ENCODE results near the gene G6PC3.
A peak's percentile ranks its signal among the peaks of the same experiment; 100 is the strongest.
"Not testable (repeated sequence)": the region's sequence is repeated elsewhere in the genome, so short reads cannot be mapped to it uniquely, and the experiment has no call there.

Gene G6PC3

GRCh38 chr17:44070455-44071197 lies at the start of gene G6PC3:
TSS of gene G6PC3 (plus strand) at chr17:44070735. CDS start at chr17:44070966, 231 bp downstream.
- H3K27me3 ChIP-seq (ENCODE audit: insufficient read depth, low read length) = no peaks in the 10 kb centered on the region
- peaks cover 10% of the 10 kb centered on the region for H3K4me1 ChIP-seq (ENCODE audit: insufficient read depth, low read length)
- no peaks in the 10 kb centered on the region for H3K9me3 ChIP-seq (ENCODE audit: low read length)
- H3K4me3 ChIP-seq (ENCODE audit: low read length) = peak within 1 kb of the TSS; percentile 67
- peaks cover 22% of the 10 kb centered on the region for H3K36me3 ChIP-seq (ENCODE audit: insufficient read depth, low read length)
- H2AFZ ChIP-seq (ENCODE audit: low read depth, low read length) = no peak within 1 kb of the TSS

- not testable (repeated sequence) for H2AFZ ChIP-seq (ENCODE audit: low read depth, low read length); H3K27me3 ChIP-seq (ENCODE audit: insufficient read depth, low read length); H3K9me3 ChIP-seq (ENCODE audit: low read length); H3K4me1 ChIP-seq (ENCODE audit: insufficient read depth, low read length); H3K4me3 ChIP-seq (ENCODE audit: low read length)
- peaks cover 19% of the 10 kb centered on the region for H3K36me3 ChIP-seq (ENCODE audit: insufficient read depth, low read length)
Measured at GRCh38 chr17:44021227-44021626, 49.3 kb upstream of the G6PC3 start.

- H3K9me3 ChIP-seq (ENCODE audit: low read length) = no peaks in the 10 kb centered on the region
- H3K4me3 ChIP-seq (ENCODE audit: low read length) = no peak overlapping the region
- no peaks in the 10 kb centered on the region for H3K4me1 ChIP-seq (ENCODE audit: insufficient read depth, low read length)
Measured at GRCh38 chr17:44022246-44022645, 48.3 kb upstream of the G6PC3 start.

GRCh38 chr17:44023545-44024270 lies 46.8 kb upstream of the G6PC3 start:
- Histone ChIP-seq H3K27me3 (ENCODE audit: insufficient read depth, low read length) (no peaks in the 10 kb centered on the region), H2AFZ (ENCODE audit: low read depth, low read length) (no peak overlapping the region), H3K9me3 (ENCODE audit: low read length) (no peaks in the 10 kb centered on the region), H3K36me3 (ENCODE audit: insufficient read depth, low read length) (peaks cover 22% of the 10 kb centered on the region), H3K4me3 (ENCODE audit: low read length) (no peak overlapping the region), H3K4me1 (ENCODE audit: insufficient read depth, low read length) (no peaks in the 10 kb centered on the region)

More at GRCh38 chr17:44022246-44022645, 48.3 kb upstream of the G6PC3 start:
- Histone ChIP-seq H3K36me3 (ENCODE audit: insufficient read depth, low read length) (peaks cover 19% of the 10 kb centered on the region), H3K27me3 (ENCODE audit: insufficient read depth, low read length) (no peaks in the 10 kb centered on the region), H2AFZ (ENCODE audit: low read depth, low read length) (no peak overlapping the region)

- Histone ChIP-seq H2AFZ (ENCODE audit: low read depth, low read length) (no peak overlapping the region), H3K9me3 (ENCODE audit: low read length) (no peaks in the 10 kb centered on the region)
Measured at GRCh38 chr17:44024271-44024663, 46.3 kb upstream of the G6PC3 start.

GRCh38 chr17:44024853-44025252 lies 45.7 kb upstream of the G6PC3 start:
- H3K27me3 ChIP-seq (ENCODE audit: insufficient read depth, low read length) = no peaks in the 10 kb centered on the region
- no peaks in the 10 kb centered on the region for H3K4me1 ChIP-seq (ENCODE audit: insufficient read depth, low read length)
- no peaks in the 10 kb centered on the region for H3K9me3 ChIP-seq (ENCODE audit: low read length)
- H3K4me3 ChIP-seq (ENCODE audit: low read length) = no peak overlapping the region
- H3K36me3 ChIP-seq (ENCODE audit: insufficient read depth, low read length) = peaks cover 28% of the 10 kb centered on the region
- no peak overlapping the region for H2AFZ ChIP-seq (ENCODE audit: low read depth, low read length)

More at GRCh38 chr17:44024271-44024663, 46.3 kb upstream of the G6PC3 start:
- no peaks in the 10 kb centered on the region for H3K4me1 ChIP-seq (ENCODE audit: insufficient read depth, low read length)
- peaks cover 25% of the 10 kb centered on the region for H3K36me3 ChIP-seq (ENCODE audit: insufficient read depth, low read length)
- H3K27me3 ChIP-seq (ENCODE audit: insufficient read depth, low read length) = no peaks in the 10 kb centered on the region
- no peak overlapping the region for H3K4me3 ChIP-seq (ENCODE audit: low read length)

GRCh38 chr17:44029736-44030135 lies 40.8 kb upstream of the G6PC3 start:
- no peaks in the 10 kb centered on the region for H3K9me3 ChIP-seq (ENCODE audit: low read length)
- no peaks in the 10 kb centered on the region for H3K4me1 ChIP-seq (ENCODE audit: insufficient read depth, low read length)
- peaks cover 42% of the 10 kb centered on the region for H3K36me3 ChIP-seq (ENCODE audit: insufficient read depth, low read length)
- no peak overlapping the region for H2AFZ ChIP-seq (ENCODE audit: low read depth, low read length)
- H3K4me3 ChIP-seq (ENCODE audit: low read length) = no peak overlapping the region
- no peaks in the 10 kb centered on the region for H3K27me3 ChIP-seq (ENCODE audit: insufficient read depth, low read length)

- Histone ChIP-seq H3K4me3 (ENCODE audit: low read length) (no peak overlapping the region), H3K9me3 (ENCODE audit: low read length) (no peaks in the 10 kb centered on the region), H3K27me3 (ENCODE audit: insufficient read depth, low read length) (no peaks in the 10 kb centered on the region), H2AFZ (ENCODE audit: low read depth, low read length) (no peak overlapping the region), H3K4me1 (ENCODE audit: insufficient read depth, low read length) (no peaks in the 10 kb centered on the region), H3K36me3 (ENCODE audit: insufficient read depth, low read length) (peaks cover 39% of the 10 kb centered on the region)
Measured at GRCh38 chr17:44030482-44030881, 40.1 kb upstream of the G6PC3 start.

GRCh38 chr17:44033861-44034408 lies 36.6 kb upstream of the G6PC3 start:
- Histone ChIP-seq H3K9me3 (ENCODE audit: low read length) (no peaks in the 10 kb centered on the region), H2AFZ (ENCODE audit: low read depth, low read length) (no peak overlapping the region), H3K27me3 (ENCODE audit: insufficient read depth, low read length) (no peaks in the 10 kb centered on the region), H3K4me1 (ENCODE audit: insufficient read depth, low read length) (no peaks in the 10 kb centered on the region), H3K36me3 (ENCODE audit: insufficient read depth, low read length) (peaks cover 61% of the 10 kb centered on the region), H3K4me3 (ENCODE audit: low read length) (no peak overlapping the region)

GRCh38 chr17:44034688-44035087 lies 35.8 kb upstream of the G6PC3 start:
- not testable (repeated sequence) for H3K27me3 ChIP-seq (ENCODE audit: insufficient read depth, low read length); H3K4me3 ChIP-seq (ENCODE audit: low read length); H2AFZ ChIP-seq (ENCODE audit: low read depth, low read length); H3K9me3 ChIP-seq (ENCODE audit: low read length); H3K4me1 ChIP-seq (ENCODE audit: insufficient read depth, low read length)
- peaks cover 59% of the 10 kb centered on the region for H3K36me3 ChIP-seq (ENCODE audit: insufficient read depth, low read length)

- Histone ChIP-seq H3K4me3 (ENCODE audit: low read length) (no peak overlapping the region), H2AFZ (ENCODE audit: low read depth, low read length) (no peak overlapping the region), H3K36me3 (ENCODE audit: insufficient read depth, low read length) (peaks cover 54% of the 10 kb centered on the region), H3K4me1 (ENCODE audit: insufficient read depth, low read length) (no peaks in the 10 kb centered on the region), H3K9me3 (ENCODE audit: low read length) (no peaks in the 10 kb centered on the region), H3K27me3 (ENCODE audit: insufficient read depth, low read length) (no peaks in the 10 kb centered on the region)
Measured at GRCh38 chr17:44037471-44037870, 33.1 kb upstream of the G6PC3 start.

- Histone ChIP-seq H3K4me3 (ENCODE audit: low read length) (no peak overlapping the region), H2AFZ (ENCODE audit: low read depth, low read length) (no peak overlapping the region), H3K27me3 (ENCODE audit: insufficient read depth, low read length) (no peaks in the 10 kb centered on the region), H3K36me3 (ENCODE audit: insufficient read depth, low read length) (peaks cover 43% of the 10 kb centered on the region), H3K4me1 (ENCODE audit: insufficient read depth, low read length) (no peaks in the 10 kb centered on the region), H3K9me3 (ENCODE audit: low read length) (no peaks in the 10 kb centered on the region)
Measured at GRCh38 chr17:44038604-44039011, 31.9 kb upstream of the G6PC3 start.

GRCh38 chr17:44039829-44040635 lies 30.5 kb upstream of the G6PC3 start:
- Histone ChIP-seq H3K36me3 (ENCODE audit: insufficient read depth, low read length) (peaks cover 38% of the 10 kb centered on the region), H3K4me1 (ENCODE audit: insufficient read depth, low read length) (no peaks in the 10 kb centered on the region), H3K27me3 (ENCODE audit: insufficient read depth, low read length) (no peaks in the 10 kb centered on the region), H3K4me3 (ENCODE audit: low read length) (no peak overlapping the region), H3K9me3 (ENCODE audit: low read length) (no peaks in the 10 kb centered on the region), H2AFZ (ENCODE audit: low read depth, low read length) (no peak overlapping the region)

Measured in neuron (in vitro differentiated cells).